ENCODE data around the gene ANKRD13C.

DNA sequence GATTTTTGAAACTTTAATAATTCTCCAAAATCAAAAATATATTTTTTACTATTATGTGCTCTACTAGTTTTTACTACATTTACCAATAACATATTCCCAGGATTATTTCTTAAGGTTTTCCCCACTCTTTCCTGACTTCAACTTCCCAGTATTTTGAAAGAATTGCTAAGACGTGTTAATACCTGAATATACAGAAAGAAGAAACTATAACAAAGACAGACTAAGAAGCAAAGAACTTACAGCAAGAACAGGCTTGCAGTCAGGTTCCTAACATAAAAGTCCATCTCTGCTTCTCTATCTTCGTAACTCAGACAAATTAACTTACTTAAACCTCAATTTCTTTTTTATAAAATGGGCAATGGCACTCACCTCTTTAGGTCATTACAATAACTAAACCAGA is 70.2 kb downstream of the ANKRD13C start:
- TF ChIP-seq, protein P1, sequence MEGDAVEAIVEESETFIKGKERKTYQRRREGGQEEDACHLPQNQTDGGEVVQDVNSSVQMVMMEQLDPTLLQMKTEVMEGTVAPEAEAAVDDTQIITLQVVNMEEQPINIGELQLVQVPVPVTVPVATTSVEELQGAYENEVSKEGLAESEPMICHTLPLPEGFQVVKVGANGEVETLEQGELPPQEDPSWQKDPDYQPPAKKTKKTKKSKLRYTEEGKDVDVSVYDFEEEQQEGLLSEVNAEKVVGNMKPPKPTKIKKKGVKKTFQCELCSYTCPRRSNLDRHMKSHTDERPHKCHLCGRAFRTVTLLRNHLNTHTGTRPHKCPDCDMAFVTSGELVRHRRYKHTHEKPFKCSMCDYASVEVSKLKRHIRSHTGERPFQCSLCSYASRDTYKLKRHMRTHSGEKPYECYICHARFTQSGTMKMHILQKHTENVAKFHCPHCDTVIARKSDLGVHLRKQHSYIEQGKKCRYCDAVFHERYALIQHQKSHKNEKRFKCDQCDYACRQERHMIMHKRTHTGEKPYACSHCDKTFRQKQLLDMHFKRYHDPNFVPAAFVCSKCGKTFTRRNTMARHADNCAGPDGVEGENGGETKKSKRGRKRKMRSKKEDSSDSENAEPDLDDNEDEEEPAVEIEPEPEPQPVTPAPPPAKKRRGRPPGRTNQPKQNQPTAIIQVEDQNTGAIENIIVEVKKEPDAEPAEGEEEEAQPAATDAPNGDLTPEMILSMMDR (IDR thresholded peaks at IDR 0.05; ENCODE audit: low read depth, low read length): no peak
- TF ChIP-seq EZH2phosphoT487 (IDR thresholded peaks at IDR 0.05; ENCODE audit: low read depth): no peak
